ENCODE measurements around the gene AGBL5.

Gene AGBL5

GRCh38 chr2:27018142-27018541 is 33.3 kb upstream of the AGBL5 start:
- no peak overlapping the region for H3K27ac ChIP-seq
- TF ChIP-seq CTCF (conservative IDR thresholded peaks at IDR 0.05), result no peak
- TF ChIP-seq ZFX (IDR thresholded peaks at IDR 0.05), result no peak

GRCh38 chr2:27019459-27019858 is 32.0 kb upstream of the AGBL5 start:
- no peak overlapping the region for H3K27ac ChIP-seq
- no peak for TF ChIP-seq ZFX (IDR thresholded peaks at IDR 0.05)
- no peak for TF ChIP-seq CTCF (conservative IDR thresholded peaks at IDR 0.05)

GRCh38 chr2:27019931-27020855 is 31.3 kb upstream of the AGBL5 start:
- H3K27ac ChIP-seq, result no peak overlapping the region
- TF ChIP-seq ZFX (IDR thresholded peaks at IDR 0.05), result no peak
- TF ChIP-seq CTCF (conservative IDR thresholded peaks at IDR 0.05), result no peak

DNA sequence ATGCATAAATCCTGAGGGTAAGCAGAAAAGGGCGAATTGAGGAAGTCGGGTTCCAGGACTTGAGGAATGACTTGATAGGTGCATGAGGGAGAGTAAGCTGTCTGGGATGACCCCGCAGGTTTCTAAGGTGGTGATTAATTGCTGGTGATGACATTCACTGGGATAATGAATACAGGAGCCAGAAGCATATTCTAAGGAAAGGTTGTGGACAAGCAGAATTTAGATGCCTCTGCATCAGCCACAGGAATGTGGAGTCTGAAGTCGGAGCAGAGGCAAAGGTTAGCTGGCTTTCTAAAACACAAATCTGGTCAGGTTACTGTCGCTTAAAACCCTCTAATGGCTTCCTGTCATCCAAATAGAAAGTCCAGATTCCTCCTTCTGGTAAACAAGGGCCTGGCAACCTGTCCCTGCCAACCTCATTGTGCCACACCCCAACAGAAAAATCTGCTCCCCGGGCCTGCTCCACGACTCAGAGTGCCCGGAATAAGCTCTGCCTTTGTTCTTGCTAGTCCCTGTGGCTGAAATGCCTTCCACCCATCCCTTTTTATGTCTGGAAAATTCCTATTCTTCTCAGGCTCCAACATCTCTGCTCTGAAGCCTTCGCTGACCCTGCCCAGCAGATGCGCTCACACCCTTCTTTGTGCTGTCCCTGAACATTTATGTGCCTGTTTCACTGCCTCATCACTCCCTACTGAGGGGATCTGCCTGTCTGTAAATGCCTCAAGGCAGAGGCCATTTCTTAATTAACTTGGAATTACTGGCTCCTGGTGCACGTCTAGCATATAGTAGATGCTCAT is 30.0 kb upstream of the AGBL5 start:
- TF ChIP-seq CTCF (conservative IDR thresholded peaks at IDR 0.05) (no peak), ZFX (IDR thresholded peaks at IDR 0.05) (no peak)
- H3K27ac ChIP-seq, result no peak overlapping the region

DNA sequence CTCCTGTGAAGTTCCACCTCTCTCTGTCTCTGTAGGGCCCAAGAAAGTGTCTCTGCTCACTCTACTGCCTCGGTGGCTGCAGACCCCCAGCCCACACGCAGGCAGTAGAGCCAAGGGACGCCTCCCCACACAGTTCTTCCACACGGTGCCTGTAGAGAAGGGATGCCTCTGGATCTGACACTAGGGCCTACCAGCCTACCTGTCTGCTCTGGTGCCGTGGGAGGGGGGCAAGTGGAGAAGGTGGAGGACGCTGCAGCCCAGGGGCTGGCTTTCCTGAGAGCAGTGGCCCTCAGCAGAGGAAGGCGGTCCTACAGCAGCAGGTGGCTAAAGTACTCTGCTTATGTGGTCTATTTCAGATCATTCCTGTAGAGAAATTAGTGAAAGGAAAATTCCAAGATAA is 27.7 kb upstream of the AGBL5 start:
- no peak for TF ChIP-seq CTCF (conservative IDR thresholded peaks at IDR 0.05)
- no peak for TF ChIP-seq ZFX (IDR thresholded peaks at IDR 0.05)
- no peak overlapping the region for H3K27ac ChIP-seq

- TF ChIP-seq CTCF (conservative IDR thresholded peaks at IDR 0.05) (no peak), ZFX (IDR thresholded peaks at IDR 0.05) (no peak)
- no peak overlapping the region for H3K27ac ChIP-seq
These were observed 27.3 kb upstream of the AGBL5 start for GRCh38 chr2:27024188-27024587.

- TF ChIP-seq CTCF (conservative IDR thresholded peaks at IDR 0.05) (no peak), ZFX (IDR thresholded peaks at IDR 0.05) (no peak)
- no peak overlapping the region for H3K27ac ChIP-seq
These were observed 26.7 kb upstream of the AGBL5 start for GRCh38 chr2:27024812-27025211.

Measured in C4-2B (cell line).